Measurements from ENCODE around the gene CAMKK1.
"Not testable (repeated sequence)": the region's sequence is repeated elsewhere in the genome, so short reads cannot be mapped to it uniquely, and the experiment has no call there.

Gene CAMKK1

DNA sequence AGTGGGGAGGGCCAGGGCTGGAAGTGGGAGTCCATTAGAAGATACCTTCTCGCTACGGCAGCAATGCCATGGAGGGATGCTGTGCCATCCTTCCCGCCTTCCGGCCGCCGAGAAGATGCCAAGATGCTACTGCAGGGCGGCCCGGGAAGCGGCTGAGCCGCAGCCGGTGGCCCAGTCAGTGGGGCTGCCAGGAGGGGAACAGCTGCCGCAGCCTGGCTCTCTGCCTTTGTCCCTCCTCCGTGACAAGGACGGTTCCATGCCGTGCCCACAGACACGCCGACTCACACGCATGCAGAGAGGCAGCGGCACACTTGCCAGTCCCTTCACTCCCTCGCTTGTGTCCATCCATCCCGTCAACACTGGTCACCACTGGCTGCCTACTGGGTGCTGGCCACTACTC is 26.6 kb downstream of the CAMKK1 start:
- ATAC-seq (ENCODE audit: low read depth): no peak
- H3K36me3 Mint-ChIP-seq: peaks cover 6% of the 10 kb centered on the region
- H3K27ac Mint-ChIP-seq: no peak overlapping the region
- H3K27me3 Mint-ChIP-seq: no peaks in the 10 kb centered on the region
- no peak for DNase-seq (ENCODE audit: low spot score in 2 of 2)
- H3K4me3 Mint-ChIP-seq: no peak overlapping the region
- no peaks in the 10 kb centered on the region for H3K9me3 Mint-ChIP-seq
- peaks cover 2% of the 10 kb centered on the region for H3K4me1 Mint-ChIP-seq

DNA sequence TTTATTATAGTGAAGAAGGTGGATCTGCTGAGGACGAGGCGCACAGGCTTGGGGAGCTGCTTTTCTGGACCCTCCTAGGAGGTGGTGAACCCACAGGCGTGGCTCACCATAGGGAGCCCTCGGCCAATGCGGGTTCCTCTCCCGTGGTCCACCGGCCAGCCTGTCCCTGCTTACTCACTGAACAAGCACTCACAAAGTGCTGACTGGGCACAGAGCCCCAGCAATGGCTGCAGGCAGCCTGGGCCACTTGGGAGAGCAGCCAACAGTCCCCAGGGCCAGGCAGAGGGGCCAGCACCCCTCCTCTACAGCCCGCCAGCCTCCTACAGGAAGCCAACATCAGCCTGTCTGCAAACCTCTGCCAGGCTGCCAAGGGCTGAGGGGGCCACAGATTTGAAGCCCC is 27.7 kb downstream of the CAMKK1 start:
- Mint-ChIP-seq H3K9me3 (no peaks in the 10 kb centered on the region), H3K4me1 (no peaks in the 10 kb centered on the region), H3K27me3 (no peaks in the 10 kb centered on the region), H3K27ac (no peak overlapping the region), H3K4me3 (no peak overlapping the region), H3K36me3 (peaks cover 4% of the 10 kb centered on the region)
- DNase-seq (ENCODE audit: low spot score in 2 of 2) (no peak), ATAC-seq (ENCODE audit: low read depth) (no peak)

DNA sequence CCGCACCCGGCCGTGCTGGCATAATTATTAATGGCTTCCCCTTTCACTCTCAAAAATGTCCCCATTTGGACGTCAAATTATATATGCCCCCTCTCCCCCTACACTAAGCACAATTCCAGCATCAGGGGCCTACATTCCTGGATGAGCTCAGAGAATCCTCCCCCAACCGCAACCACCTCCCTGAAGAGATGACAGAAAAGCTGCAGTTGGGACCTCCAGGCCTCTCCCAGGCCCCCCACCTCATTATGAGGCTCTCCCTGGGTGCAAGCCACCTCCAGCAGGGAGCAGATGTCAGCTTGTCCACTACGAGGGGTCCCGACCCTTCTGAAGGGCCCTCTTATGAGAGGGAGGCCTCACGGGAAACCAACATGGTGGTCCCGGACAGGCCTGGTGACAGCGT is 28.3 kb downstream of the CAMKK1 start:
- Mint-ChIP-seq H3K36me3 (peaks cover 4% of the 10 kb centered on the region), H3K27me3 (no peaks in the 10 kb centered on the region), H3K4me1 (no peaks in the 10 kb centered on the region), H3K27ac (no peak overlapping the region), H3K9me3 (no peaks in the 10 kb centered on the region), H3K4me3 (no peak overlapping the region)
- ATAC-seq (ENCODE audit: low read depth): no peak
- no peak for DNase-seq (ENCODE audit: low spot score in 2 of 2)

DNA sequence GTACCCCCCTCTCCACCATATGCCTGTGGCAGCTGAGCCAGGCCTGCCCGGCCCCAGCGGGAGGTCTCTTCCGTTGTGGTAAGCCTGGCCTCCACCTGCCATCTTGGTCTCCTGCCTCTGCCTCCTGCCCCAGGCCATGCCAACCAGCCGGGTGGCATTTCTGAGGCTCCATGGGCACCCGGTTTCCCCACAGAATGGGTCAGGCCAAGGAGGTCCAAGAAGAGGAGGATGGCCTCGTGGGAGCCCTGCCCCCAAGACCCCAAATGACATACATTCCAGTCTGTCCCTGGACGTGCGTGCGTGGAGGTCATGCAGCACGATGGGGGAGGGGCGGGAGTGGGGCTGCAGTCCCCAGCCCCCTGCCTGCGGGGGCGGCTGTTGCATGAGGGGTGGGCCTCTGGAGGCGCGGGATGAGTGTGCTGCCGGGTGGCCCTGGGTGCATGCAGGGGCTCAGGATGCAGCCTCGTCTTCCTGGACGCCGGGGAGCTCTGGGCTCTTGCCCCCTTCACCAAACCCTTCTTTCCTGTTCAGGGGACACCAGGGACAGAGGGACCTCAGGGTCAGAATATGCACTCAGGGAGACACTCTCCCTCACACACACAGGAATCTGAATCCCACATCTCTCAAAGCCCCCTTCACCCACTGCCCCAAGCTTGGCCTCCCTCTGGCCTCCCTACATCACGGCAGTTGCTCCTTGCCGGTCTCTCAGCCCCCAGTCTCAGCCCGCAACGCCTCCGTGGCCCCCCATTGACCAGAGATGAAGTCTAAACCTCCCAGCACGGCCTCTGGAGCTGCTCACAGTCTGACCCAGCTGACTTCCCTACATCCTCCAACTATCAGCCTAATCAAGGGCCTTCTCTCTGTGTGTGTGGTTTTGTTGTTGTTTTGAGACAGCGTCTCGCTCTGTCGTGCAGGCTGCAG is 30.8 kb downstream of the CAMKK1 start:
- no peak overlapping the region for H3K27ac Mint-ChIP-seq
- no peak overlapping the region for H3K4me3 Mint-ChIP-seq
- no peaks in the 10 kb centered on the region for H3K9me3 Mint-ChIP-seq
- ATAC-seq (ENCODE audit: low read depth): no peak
- no peaks in the 10 kb centered on the region for H3K4me1 Mint-ChIP-seq
- peaks cover 2% of the 10 kb centered on the region for H3K36me3 Mint-ChIP-seq
- no peak for DNase-seq (ENCODE audit: low spot score in 2 of 2)
- H3K27me3 Mint-ChIP-seq: peaks cover under 1% of the 10 kb centered on the region

DNA sequence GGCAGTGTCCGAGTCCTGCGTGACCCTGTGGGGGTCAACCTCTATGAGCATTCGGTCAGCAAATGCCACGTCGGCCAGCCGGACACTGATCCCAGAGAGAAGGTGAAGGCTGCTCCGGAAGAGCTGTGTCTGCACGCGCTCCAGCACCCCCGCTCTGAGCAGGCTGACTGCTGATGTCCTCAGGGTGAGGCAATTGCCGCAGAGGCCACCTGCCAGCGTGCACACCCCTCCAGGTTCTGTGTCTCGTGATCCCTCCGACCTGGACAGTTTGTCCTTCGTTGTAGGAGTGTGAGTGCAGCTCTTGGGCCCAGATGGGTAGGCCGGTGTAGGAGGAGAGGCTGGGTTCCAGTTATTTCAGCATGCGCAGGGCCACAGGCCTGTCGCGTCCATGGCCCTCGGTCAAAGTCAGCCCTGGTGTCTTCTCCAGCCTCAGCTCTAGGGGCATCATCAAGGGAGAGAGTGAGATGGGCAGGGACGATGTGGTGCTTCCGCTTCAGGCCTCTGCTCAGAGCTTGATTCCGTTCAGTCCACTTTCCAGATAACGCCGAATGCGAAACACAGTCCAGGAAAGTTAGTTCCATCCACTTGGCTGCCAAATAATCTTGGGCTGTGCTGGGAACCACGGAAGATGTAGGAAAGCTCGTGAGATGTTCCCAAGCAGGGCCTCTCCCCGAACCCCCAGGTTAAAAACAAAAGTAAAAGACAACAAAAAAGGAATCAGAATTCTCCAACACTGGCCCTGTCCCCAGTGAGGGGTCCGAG is 31.7 kb downstream of the CAMKK1 start:
- H3K4me1 Mint-ChIP-seq: no peaks in the 10 kb centered on the region
- ATAC-seq (ENCODE audit: low read depth) (no peak), DNase-seq (ENCODE audit: low spot score in 2 of 2) (no peak)
- H3K27ac Mint-ChIP-seq: no peak overlapping the region
- H3K36me3 Mint-ChIP-seq: peaks cover 2% of the 10 kb centered on the region
- H3K9me3 Mint-ChIP-seq: no peaks in the 10 kb centered on the region
- no peak overlapping the region for H3K4me3 Mint-ChIP-seq
- H3K27me3 Mint-ChIP-seq: peaks cover 3% of the 10 kb centered on the region

DNA sequence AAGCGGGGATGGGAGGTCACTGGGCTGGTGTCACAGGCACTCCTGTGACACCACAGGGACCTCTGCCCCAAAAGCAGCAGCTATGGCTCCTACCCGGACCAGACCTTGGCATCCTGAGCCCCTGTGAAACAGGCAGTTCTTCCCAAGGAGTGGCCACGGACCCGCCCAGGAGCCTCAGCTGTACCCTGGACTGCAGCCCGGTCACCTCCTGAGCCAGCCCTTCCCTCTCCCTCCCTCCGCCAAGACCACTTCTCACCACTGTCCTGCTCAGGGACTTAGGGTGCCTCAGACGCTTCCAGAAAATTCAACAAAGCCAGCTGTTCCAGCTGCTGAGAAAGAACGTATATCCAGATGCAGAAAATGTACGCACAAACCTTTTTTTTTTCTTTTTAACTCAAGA is 32.9 kb downstream of the CAMKK1 start:
- Mint-ChIP-seq H3K4me1 (no peaks in the 10 kb centered on the region), H3K27ac (no peak overlapping the region), H3K4me3 (no peak overlapping the region), H3K36me3 (peaks cover 2% of the 10 kb centered on the region), H3K27me3 (peaks cover 4% of the 10 kb centered on the region), H3K9me3 (no peaks in the 10 kb centered on the region)
- DNase-seq (ENCODE audit: low spot score in 2 of 2): no peak
- ATAC-seq (ENCODE audit: low read depth): no peak

DNA sequence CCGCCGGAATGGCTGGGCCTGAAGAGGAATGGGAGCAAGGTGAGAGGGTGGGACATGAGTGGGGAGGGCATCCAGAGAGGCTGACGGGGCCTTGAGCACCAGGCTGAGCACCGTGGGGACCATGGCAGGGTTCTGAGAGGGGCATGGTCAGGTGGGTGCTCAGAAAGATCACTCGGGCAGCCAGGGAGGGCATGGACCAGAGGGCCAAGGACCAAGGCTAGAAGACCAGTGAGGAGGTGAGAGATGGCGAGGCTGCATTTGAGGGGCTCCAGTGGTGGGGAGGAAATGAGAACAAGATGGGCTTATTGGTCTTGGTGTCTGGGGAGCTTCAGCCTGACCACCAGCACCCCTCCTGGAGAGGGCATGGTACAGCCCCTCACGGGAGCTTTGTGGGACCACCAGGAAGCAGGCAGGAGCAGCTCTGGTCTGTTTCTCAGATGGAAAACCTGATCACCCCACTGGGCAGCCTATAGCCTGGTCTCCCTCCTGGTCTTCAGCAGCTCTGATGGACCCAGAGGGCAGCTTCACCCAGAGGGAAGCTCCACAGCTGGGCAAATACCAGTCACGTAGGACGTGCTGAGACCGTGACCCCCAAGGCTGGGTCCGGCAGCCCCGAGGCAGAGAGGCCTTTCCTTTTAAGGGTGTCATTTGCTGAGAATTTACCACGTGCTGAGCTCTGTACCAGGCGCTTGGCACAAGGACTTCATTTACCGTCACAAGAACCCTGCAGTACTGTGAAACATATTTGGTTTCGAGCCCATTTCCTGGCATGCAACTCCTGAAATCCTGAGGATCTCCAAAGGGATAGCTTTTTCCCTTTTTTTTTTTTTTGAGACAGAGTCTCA is 35.4 kb downstream of the CAMKK1 start:
- Mint-ChIP-seq H3K4me3 (no peak overlapping the region), H3K9me3 (no peaks in the 10 kb centered on the region), H3K27me3 (peaks cover 7% of the 10 kb centered on the region), H3K27ac (no peak overlapping the region), H3K4me1 (no peaks in the 10 kb centered on the region), H3K36me3 (peaks cover 2% of the 10 kb centered on the region)
- ATAC-seq (ENCODE audit: low read depth): no peak
- DNase-seq (ENCODE audit: low spot score in 2 of 2): no peak

DNA sequence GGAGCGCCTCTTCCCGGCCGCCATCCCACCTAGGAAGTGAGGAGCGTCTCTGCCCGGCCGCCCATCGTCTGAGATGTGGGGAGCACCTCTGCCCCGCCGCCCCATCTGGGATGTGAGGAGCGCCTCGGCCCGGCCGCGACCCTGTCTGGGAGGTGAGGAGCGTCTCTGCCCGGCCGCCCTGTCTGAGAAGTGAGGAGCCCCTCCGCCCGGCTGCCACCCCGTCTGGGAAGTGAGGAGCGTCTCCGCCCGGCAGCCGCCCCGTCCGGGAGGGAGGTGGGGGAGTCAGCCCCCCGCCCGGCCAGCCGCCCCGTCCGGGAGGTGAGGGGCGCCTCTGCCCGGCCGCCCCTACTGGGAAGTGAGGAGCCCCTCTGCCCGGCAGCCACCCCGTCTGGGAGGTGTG is 38.6 kb downstream of the CAMKK1 start:
- not testable (repeated sequence) for H3K4me1 Mint-ChIP-seq; H3K36me3 Mint-ChIP-seq; H3K9me3 Mint-ChIP-seq; ATAC-seq (ENCODE audit: low read depth); H3K4me3 Mint-ChIP-seq; DNase-seq (ENCODE audit: low spot score in 2 of 2); H3K27ac Mint-ChIP-seq
- peaks cover 11% of the 10 kb centered on the region for H3K27me3 Mint-ChIP-seq

DNA sequence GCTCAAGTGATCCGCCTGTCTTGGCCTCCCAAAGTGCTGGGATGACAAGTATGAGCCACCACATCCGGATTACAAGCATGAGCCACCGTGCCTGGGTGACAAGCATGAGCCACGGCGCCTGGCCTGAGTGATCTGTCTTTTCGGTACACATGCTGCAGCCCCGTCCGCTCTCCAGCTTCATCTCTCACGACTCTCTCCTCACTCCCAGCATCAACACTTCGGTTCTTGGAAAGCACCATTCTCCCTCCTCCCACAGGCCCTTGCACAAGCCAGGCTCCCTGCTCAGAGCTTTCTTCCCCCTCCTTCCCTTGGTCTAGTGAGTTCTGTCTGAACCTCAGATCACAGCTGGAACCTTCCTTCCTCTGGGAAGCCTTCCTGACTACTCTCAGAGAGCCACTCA is 40.3 kb downstream of the CAMKK1 start:
- H3K9me3 Mint-ChIP-seq: no peaks in the 10 kb centered on the region
- DNase-seq (ENCODE audit: low spot score in 2 of 2) (no peak), ATAC-seq (ENCODE audit: low read depth) (no peak)
- no peaks in the 10 kb centered on the region for H3K4me1 Mint-ChIP-seq
- H3K27me3 Mint-ChIP-seq: peaks cover 11% of the 10 kb centered on the region
- no peak overlapping the region for H3K27ac Mint-ChIP-seq
- H3K4me3 Mint-ChIP-seq: no peak overlapping the region
- no peaks in the 10 kb centered on the region for H3K36me3 Mint-ChIP-seq

DNA sequence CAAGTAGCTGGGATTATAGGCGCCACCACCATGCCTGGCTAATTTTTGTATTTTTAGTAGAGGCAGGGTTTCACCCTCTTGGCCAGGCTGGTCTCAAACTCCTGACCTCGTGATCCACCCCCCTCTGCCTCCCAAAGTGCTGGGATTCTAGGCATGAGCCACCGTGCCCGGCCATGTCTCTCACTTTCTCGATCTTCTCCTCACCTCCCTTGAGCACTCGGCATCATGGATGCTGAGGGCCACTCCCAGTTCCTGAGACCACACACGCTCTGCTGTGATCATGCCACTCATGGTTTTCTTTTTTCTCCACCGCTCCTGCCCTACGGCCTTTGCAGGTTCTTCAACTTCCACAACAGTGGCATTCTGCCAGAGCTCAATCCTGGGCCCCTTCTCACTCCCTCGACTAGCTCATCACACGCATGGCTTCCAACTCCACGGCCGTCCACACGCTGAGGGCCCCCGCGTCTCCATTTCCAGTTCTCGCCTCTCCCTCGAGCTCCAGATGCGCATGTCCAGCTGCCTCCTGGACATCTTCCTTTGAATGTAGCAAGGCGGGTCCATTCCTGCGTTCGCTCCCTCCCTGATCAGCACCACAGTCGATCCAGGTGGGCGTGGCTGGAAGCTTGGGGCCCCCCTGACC is 41.3 kb downstream of the CAMKK1 start:
- no peak for DNase-seq (ENCODE audit: low spot score in 2 of 2)
- no peak for ATAC-seq (ENCODE audit: low read depth)
- H3K4me3 Mint-ChIP-seq: no peak overlapping the region
- peaks cover 7% of the 10 kb centered on the region for H3K27me3 Mint-ChIP-seq
- H3K9me3 Mint-ChIP-seq: no peaks in the 10 kb centered on the region
- no peaks in the 10 kb centered on the region for H3K36me3 Mint-ChIP-seq
- peaks cover 3% of the 10 kb centered on the region for H3K4me1 Mint-ChIP-seq
- no peak overlapping the region for H3K27ac Mint-ChIP-seq

DNA sequence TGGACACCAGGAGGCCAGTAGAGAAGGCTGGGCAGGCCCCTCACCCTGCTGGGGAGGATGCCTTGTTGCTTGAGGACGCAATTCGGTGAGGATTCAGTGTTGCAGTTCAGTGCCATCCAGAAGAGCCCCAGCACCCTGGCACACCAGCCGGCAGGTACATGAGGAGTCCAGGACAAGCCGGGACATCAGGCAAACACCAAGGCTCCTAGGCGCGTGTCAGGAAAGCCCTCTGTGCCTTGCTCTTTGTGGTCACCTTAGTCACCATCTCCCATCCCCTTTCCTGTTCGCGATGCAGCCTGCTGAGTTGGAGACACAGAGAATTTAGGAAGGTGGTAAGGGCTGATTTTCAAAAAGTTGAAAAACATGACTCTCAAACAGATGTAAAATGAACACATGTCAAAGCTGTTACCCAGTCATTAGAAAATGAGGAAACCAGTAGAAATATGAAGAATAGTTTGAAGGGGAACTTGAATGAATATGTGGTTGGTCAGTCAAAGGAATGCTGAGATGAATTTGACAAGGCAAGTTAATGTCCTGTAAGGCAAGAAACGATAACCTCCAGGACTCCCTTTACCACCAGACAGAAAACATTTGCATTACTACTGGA is 44.5 kb downstream of the CAMKK1 start:
- H3K27ac Mint-ChIP-seq: no peak overlapping the region
- no peaks in the 10 kb centered on the region for H3K9me3 Mint-ChIP-seq
- no peak overlapping the region for H3K4me3 Mint-ChIP-seq
- H3K27me3 Mint-ChIP-seq: peaks cover 6% of the 10 kb centered on the region
- peaks cover 1% of the 10 kb centered on the region for H3K36me3 Mint-ChIP-seq
- DNase-seq (ENCODE audit: low spot score in 2 of 2): no peak
- ATAC-seq (ENCODE audit: low read depth): no peak
- peaks cover 12% of the 10 kb centered on the region for H3K4me1 Mint-ChIP-seq

DNA sequence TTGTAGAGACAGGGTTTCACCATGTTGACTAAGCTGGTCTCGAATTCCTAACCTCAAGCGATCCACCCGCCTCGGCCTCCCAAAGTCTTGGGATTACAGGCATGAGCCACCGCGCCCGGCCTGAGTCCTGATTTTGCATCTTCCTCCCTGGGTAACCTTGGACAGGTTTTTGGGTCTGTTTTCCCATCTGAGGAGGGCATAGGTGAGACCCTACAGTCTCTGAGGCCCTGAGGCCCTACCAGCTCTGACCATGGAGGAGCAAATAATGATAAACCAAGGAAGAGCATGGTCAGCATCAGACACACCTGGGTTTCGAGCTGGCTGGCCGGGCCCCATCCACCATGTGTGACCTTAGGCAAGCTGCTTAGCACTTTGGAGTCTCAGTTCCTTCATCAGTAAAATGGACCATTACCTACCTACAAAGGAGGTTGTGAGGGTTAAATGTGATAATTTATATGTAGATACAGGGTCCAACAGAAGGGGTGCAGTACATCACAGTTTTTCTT is 45.6 kb downstream of the CAMKK1 start:
- Mint-ChIP-seq H3K4me1 (peaks cover 12% of the 10 kb centered on the region), H3K9me3 (no peaks in the 10 kb centered on the region), H3K36me3 (peaks cover 1% of the 10 kb centered on the region), H3K4me3 (peak overlapping the region; percentile 28), H3K27me3 (peaks cover 3% of the 10 kb centered on the region), H3K27ac (peak overlapping the region; percentile 16)
- DNase-seq (ENCODE audit: low spot score in 2 of 2) (no peak), ATAC-seq (ENCODE audit: low read depth) (no peak)

Data from memory B cell (primary cell).